HEK293 (cell line): ENCODE results near the gene LRRC75A.

Source experiments
- CTCF ChIA-PET: fragments of 350-600 bp; formaldehyde crosslinking; extraction: SDS; loops from one replicate; lab custom pipeline; 2021; ENCODE audit warnings: antibody characterized with exemption; lab: Yijun Ruan, JAX
- POLR2A ChIA-PET: fragments of 300-600 bp; formaldehyde crosslinking; extraction: SDS; loops from one replicate; lab custom pipeline; 2020; ENCODE audit warnings: antibody characterized with exemption, inconsistent platforms; lab: Yijun Ruan, JAX
- H3K27ac ChIP-seq: fragments of 200-500 bp; sonication (Bioruptor generic); 2 replicates; pipeline ENCODE4 v1.5.1; 2014; ENCODE audit warnings: low read depth, low read length, control low read depth, inconsistent platforms; ENCODE audit errors: extremely low read depth
- H3K36me3 ChIP-seq, 2 experiments: fragments of 200-500 bp in 1 of 2; sonication (Bioruptor generic) in 1 of 2; 1 replicate in 1 of 2; 2 replicates in 1 of 2; pipeline ENCODE4 v1.5.1; 2014 to 2017; ENCODE audit warnings: inconsistent platforms in 2 of 2, low read length in 2 of 2; ENCODE audit not compliant: control insufficient read depth in 2 of 2, insufficient read depth in 1 of 2
- H3K4me1 ChIP-seq: fragments of 200-500 bp; sonication (Bioruptor generic); 2 replicates; pipeline ENCODE4 v1.5.1; 2014; ENCODE audit warnings: mild to moderate bottlenecking, low read length, inconsistent platforms; ENCODE audit not compliant: control insufficient read depth, insufficient read depth
- H3K4me3 ChIP-seq: 2 replicates; pipeline ENCODE4 v1.5.1; 2011; ENCODE audit warnings: low read depth, mild to moderate bottlenecking, control low read depth, low read length, moderate library complexity
- H3K9me3 ChIP-seq: fragments of 200-500 bp; sonication (Bioruptor generic); 2 replicates; pipeline ENCODE4 v1.5.1; 2014; ENCODE audit warnings: low read depth, low read length, inconsistent platforms; ENCODE audit not compliant: control insufficient read depth, insufficient read depth
- BCL6B ChIP-seq: fragments of 450-650 bp; formaldehyde crosslinking; IDR thresholded peaks from 2 replicates; pipeline ENCODE4 v1.5.1; 2017; ENCODE audit warnings: missing biosample characterization, missing genetic modification characterization
- CTCF ChIP-seq: fragments of 450-650 bp; formaldehyde crosslinking; IDR thresholded peaks from 2 replicates; pipeline ENCODE4 v1.5.1; 2016; ENCODE audit warnings: missing biosample characterization, missing genetic modification characterization
- EGR2 ChIP-seq: fragments of 450-650 bp; formaldehyde crosslinking; IDR thresholded peaks from 2 replicates; pipeline ENCODE4 v1.5.1; 2016; ENCODE audit warnings: low read depth, missing biosample characterization, missing genetic modification characterization
- KLF1 ChIP-seq: fragments of 450-650 bp; formaldehyde crosslinking; IDR thresholded peaks from 2 replicates; pipeline ENCODE4 v1.5.1; 2016; ENCODE audit warnings: missing biosample characterization, missing genetic modification characterization
- PBX3 ChIP-seq: sonication (generic); formaldehyde crosslinking; IDR thresholded peaks from 2 replicates; pipeline ENCODE4 v1.8.1; 2022; ENCODE audit warnings: mild to moderate bottlenecking, moderate library complexity, missing genetic modification reagents
- SP2 ChIP-seq: fragments of 450-650 bp; formaldehyde crosslinking; IDR thresholded peaks from 2 replicates; pipeline ENCODE4 v1.5.1; 2016; ENCODE audit warnings: missing biosample characterization, missing genetic modification characterization
- SP7 ChIP-seq: fragments of 450-650 bp; formaldehyde crosslinking; IDR thresholded peaks from 2 replicates; pipeline ENCODE4 v1.5.1; 2016; ENCODE audit warnings: missing biosample characterization, missing genetic modification characterization
- ZBTB10 ChIP-seq: fragments of 450-650 bp; formaldehyde crosslinking; IDR thresholded peaks from 2 replicates; pipeline ENCODE4 v1.5.1; 2016; ENCODE audit warnings: missing biosample characterization, missing genetic modification characterization
- ZBTB8A ChIP-seq: fragments of 450-650 bp; formaldehyde crosslinking; IDR thresholded peaks from 2 replicates; pipeline ENCODE4 v1.5.1; 2016; ENCODE audit warnings: missing biosample characterization, missing genetic modification characterization
- ZEB2 ChIP-seq: fragments of 450-650 bp; formaldehyde crosslinking; IDR thresholded peaks from 2 replicates; pipeline ENCODE4 v1.5.1; 2016; ENCODE audit warnings: missing biosample characterization, missing genetic modification characterization
- ZFP41 ChIP-seq: fragments of 450-650 bp; formaldehyde crosslinking; IDR thresholded peaks from 2 replicates; pipeline ENCODE4 v1.5.1; 2016; ENCODE audit warnings: missing biosample characterization, missing genetic modification characterization, borderline replicate concordance
- ZNF10 ChIP-seq: fragments of 450-650 bp; formaldehyde crosslinking; IDR thresholded peaks from 2 replicates; pipeline ENCODE4 v1.5.1; 2017; ENCODE audit warnings: missing biosample characterization, missing genetic modification characterization
- ZNF112 ChIP-seq: fragments of 450-650 bp; formaldehyde crosslinking; IDR thresholded peaks from 2 replicates; pipeline ENCODE4 v1.5.0; 2017; ENCODE audit warnings: missing biosample characterization, missing genetic modification characterization
- ZNF274 ChIP-seq, 2 experiments: fragments of 200-500 bp in 1 of 2; fragments of 450-650 bp in 1 of 2; sonication (Bioruptor generic) in 1 of 2; formaldehyde crosslinking in 1 of 2; IDR thresholded peaks; 2 replicates each; pipeline versions ENCODE4 v1.5.1 to v1.6.1; 2014 to 2016; ENCODE audit warnings: borderline replicate concordance in 1 of 2, inconsistent platforms in 1 of 2, low read length in 1 of 2, missing biosample characterization in 1 of 2, missing genetic modification characterization in 1 of 2
- ZNF513 ChIP-seq: fragments of 450-650 bp; IDR thresholded peaks from 2 replicates; pipeline ENCODE4 v1.5.1; 2018; ENCODE audit warnings: missing biosample characterization, missing genetic modification characterization
- ZNF514 ChIP-seq: fragments of 450-650 bp; formaldehyde crosslinking; IDR thresholded peaks from 2 replicates; pipeline ENCODE4 v1.5.1; 2016; ENCODE audit warnings: missing biosample characterization, missing genetic modification characterization
- ZNF530 ChIP-seq: fragments of 450-650 bp; formaldehyde crosslinking; IDR thresholded peaks from 2 replicates; pipeline ENCODE4 v1.5.1; 2016; ENCODE audit warnings: low read depth, missing biosample characterization, missing genetic modification characterization
- ZNF600 ChIP-seq: fragments of 450-650 bp; formaldehyde crosslinking; IDR thresholded peaks from 2 replicates; pipeline ENCODE4 v1.5.1; 2016; ENCODE audit warnings: missing biosample characterization, missing genetic modification characterization
- ZNF645 ChIP-seq: fragments of 450-650 bp; formaldehyde crosslinking; IDR thresholded peaks from 2 replicates; pipeline ENCODE4; 2016; ENCODE audit warnings: missing biosample characterization, missing genetic modification characterization
- ZNF658 ChIP-seq: fragments of 450-650 bp; formaldehyde crosslinking; IDR thresholded peaks from 2 replicates; pipeline ENCODE4; 2016; ENCODE audit warnings: missing biosample characterization, missing genetic modification characterization
- ZNF677 ChIP-seq: fragments of 450-650 bp; IDR thresholded peaks from 2 replicates; pipeline ENCODE4 v1.5.0; 2018; ENCODE audit warnings: missing biosample characterization, mild to moderate bottlenecking, missing genetic modification characterization, moderate library complexity
- ZNF792 ChIP-seq: fragments of 450-650 bp; formaldehyde crosslinking; IDR thresholded peaks from 2 replicates; pipeline ENCODE4 v1.5.1; 2016; ENCODE audit warnings: missing biosample characterization, missing genetic modification characterization
- ZSCAN30 ChIP-seq: fragments of 450-650 bp; IDR thresholded peaks from 2 replicates; pipeline ENCODE4 v1.5.1; 2018; ENCODE audit warnings: missing biosample characterization, mild to moderate bottlenecking, missing genetic modification characterization, moderate library complexity

LRRC75A gene

GRCh38 chr17:16456742-16457316, 35.2 kb downstream of the LRRC75A start:
- peak; percentile 100 for TF ChIP-seq ZNF677 (tag by site-specific recombination)
- TF ChIP-seq ZNF600, result peak; percentile 69
- no peak for TF ChIP-seq ZBTB8A (tag by site-specific recombination)
- 0 out of 2 replicates have a peak, but pooled peaks have one; percentile 31 for TF ChIP-seq CTCF (tag by site-specific recombination)
- TF ChIP-seq KLF1 (tag by site-specific recombination), result no peak
- Histone ChIP-seq H3K36me3 (peaks cover 0 to 6% of the 10 kb centered on the region in 2 experiments; a peak in 2 of 3 replicates), H3K9me3 (no peaks in the 10 kb centered on the region), H3K27ac (no peak overlapping the region), H3K4me1 (no peaks in the 10 kb centered on the region), H3K4me3 (no peak overlapping the region)
- ChIA-PET CTCF (interaction anchor here (1.6 kb wide), 1 partner anchor 14 kb away, joined by 3 read pairs; no protein-coding TSS in a partner anchor), POLR2A (interaction anchor here (0.8 kb wide), 1 partner anchor 13 kb away, joined by 3 read pairs; no protein-coding TSS in a partner anchor)

GRCh38 chr17:16455997-16456741, 35.8 kb downstream of the LRRC75A start:
- H3K4me3 ChIP-seq, result no peak overlapping the region
- peaks cover 0 to 4% of the 10 kb centered on the region in 2 experiments; a peak in 2 of 3 replicates for H3K36me3 ChIP-seq
- CTCF ChIA-PET, result interaction anchor here (2.6 to 6.6 kb wide), 2 partner anchors 64 to 132 kb away, joined by 23 to 261 read pairs; no protein-coding TSS in a partner anchor
- POLR2A ChIA-PET, result interaction anchor here (0.8 kb wide), 1 partner anchor 12 kb away, joined by 3 read pairs; no protein-coding TSS in a partner anchor
- no peak overlapping the region for H3K27ac ChIP-seq
- no peaks in the 10 kb centered on the region for H3K4me1 ChIP-seq
- H3K9me3 ChIP-seq, result no peaks in the 10 kb centered on the region
- TF ChIP-seq ZEB2 (tag by site-specific recombination) (no peak), SP2 (tag by site-specific recombination) (no peak), ZBTB10 (no peak), ZNF645 (0 out of 2 replicates have a peak, but pooled peaks have one; percentile 44), ZNF274 (IDR thresholded peaks at IDR 0.05; ENCODE audit: low read length) (no peak), ZNF274 (tag by site-specific recombination; IDR thresholded peaks at IDR 0.05; ENCODE audit: borderline replicate concordance) (no peak), ZNF792 (no peak), EGR2 (tag by site-specific recombination) (peak; percentile 99), ZNF513 (tag by site-specific recombination) (peak; percentile 100), ZNF112 (tag by site-specific recombination) (no peak), ZFP41 (tag by site-specific recombination) (no peak), ZNF10 (no peak), ZNF514 (no peak), BCL6B (tag by site-specific recombination) (no peak), ZSCAN30 (tag by site-specific recombination) (no peak), ZNF530 (tag by site-specific recombination) (no peak), SP7 (no peak), PBX3 (no peak), ZNF658 (no peak)
